Liver (tissue), 9 donors: ENCODE data around the gene CNIH1. TPM values are rescaled to one million over a fixed set of nuclear protein-coding genes. Genes with fewer than 3 reads are reported as not detected.

Experiments used
- DNase-seq: peaks from one replicate; pipeline ENCODE4 v3.0.0-alpha.2; 2017; ENCODE audit warnings: low spot score
- H3K27ac ChIP-seq, 2 donors: one replicate each; pipeline ENCODE4 v1.7.0; 2013; ENCODE audit warnings: inconsistent platforms in 2 of 2, low read length in 2 of 2, control low read depth in 1 of 2, low read depth in 1 of 2, mild to moderate bottlenecking in 1 of 2
- H3K27me3 ChIP-seq, 4 donors: one replicate each; pipeline versions ENCODE4 v1.6.1 to v1.7.0; 2013; ENCODE audit warnings: low read length in 3 of 4, inconsistent platforms in 1 of 4, mild to moderate bottlenecking in 1 of 4, moderate library complexity in 1 of 4; ENCODE audit not compliant: control insufficient read depth in 4 of 4, insufficient read depth in 4 of 4
- H3K36me3 ChIP-seq, 4 donors: one replicate each; pipeline versions ENCODE4 v1.6.1 to v1.7.0; 2013; ENCODE audit warnings: low read length in 3 of 4, mild to moderate bottlenecking in 3 of 4, low read depth in 1 of 4, moderate library complexity in 1 of 4; ENCODE audit not compliant: control insufficient read depth in 4 of 4, insufficient read depth in 3 of 4
- H3K4me1 ChIP-seq, 4 donors: one replicate each; pipeline versions ENCODE4 v1.6.1 to v1.7.0; 2013; ENCODE audit warnings: low read length in 3 of 4, mild to moderate bottlenecking in 3 of 4, moderate library complexity in 1 of 4; ENCODE audit not compliant: control insufficient read depth in 4 of 4, insufficient read depth in 4 of 4
- H3K4me3 ChIP-seq, 3 donors: one replicate each; pipeline versions ENCODE4 v1.6.1 to v1.7.0; 2013; ENCODE audit warnings: low read length in 3 of 3, control low read depth in 1 of 3, low read depth in 1 of 3, mild to moderate bottlenecking in 1 of 3
- H3K9ac ChIP-seq, 2 donors: one replicate each; pipeline ENCODE4 v1.7.0; 2013; ENCODE audit warnings: low read length in 2 of 2, mild to moderate bottlenecking in 2 of 2, moderate library complexity in 2 of 2, control low read depth in 1 of 2, low read depth in 1 of 2
- H3K9me3 ChIP-seq, 4 donors: one replicate each; pipeline versions ENCODE4 v1.6.1 to v1.7.0; 2013; ENCODE audit warnings: low read length in 3 of 4; ENCODE audit not compliant: control insufficient read depth in 4 of 4
- EGR1 ChIP-seq, 2 donors: IDR thresholded peaks; 2 replicates each; pipeline ENCODE4 v1.6.1; 2016 to 2018; ENCODE audit warnings: antibody characterized with exemption in 2 of 2, low read depth in 2 of 2
- FOXA2 ChIP-seq: IDR thresholded peaks from 2 replicates; pipeline ENCODE4 v1.6.1; 2016; ENCODE audit warnings: antibody characterized with exemption
- GABPA ChIP-seq, 2 donors: IDR thresholded peaks in 1 of 2; conservative IDR thresholded peaks in 1 of 2; 2 replicates each; pipeline ENCODE4 v1.6.1; 2016; ENCODE audit warnings: antibody characterized with exemption in 2 of 2, mild to moderate bottlenecking in 1 of 2, moderate library complexity in 1 of 2
- HNF4A ChIP-seq, 2 donors: conservative IDR thresholded peaks; 2 replicates each; pipeline ENCODE4 v1.6.1; 2016; ENCODE audit warnings: antibody characterized with exemption in 2 of 2, mild to moderate bottlenecking in 2 of 2
- HNF4G ChIP-seq: IDR thresholded peaks from 2 replicates; pipeline ENCODE4 v1.6.1; 2016; ENCODE audit warnings: antibody characterized with exemption
- JUND ChIP-seq, 2 donors: IDR thresholded peaks; 2 replicates each; pipeline ENCODE4 v1.6.1; 2016; ENCODE audit warnings: antibody characterized with exemption in 2 of 2
- NR2F2 ChIP-seq: IDR thresholded peaks from 2 replicates; pipeline ENCODE4 v1.6.1; 2016; ENCODE audit warnings: antibody characterized with exemption
- SP1 ChIP-seq: IDR thresholded peaks from 2 replicates; pipeline ENCODE4 v1.6.1; 2018; ENCODE audit warnings: antibody characterized with exemption, mild to moderate bottlenecking
- TAF1 ChIP-seq: conservative IDR thresholded peaks from 2 replicates; pipeline ENCODE4 v1.6.1; 2016; ENCODE audit warnings: antibody characterized with exemption, mild to moderate bottlenecking
- YY1 ChIP-seq: IDR thresholded peaks from 2 replicates; pipeline ENCODE4 v1.6.1; 2016; ENCODE audit warnings: antibody characterized with exemption, mild to moderate bottlenecking
- WGBS: extraction: QIAGEN DNeasy Blood & Tissue Kit; methylation state at CpG from one replicate; pipeline ENCODE4 v1.1.7; 2013; 5-methylcytosine and 5-hydroxymethylcytosine counted together
- polyA plus RNA-seq, 2 donors: library from polyadenylated mRNA; stranded (reverse) in 1 of 2; unstranded in 1 of 2; fragments of 200-250 nt in 1 of 2; fragments of >200 nt in 1 of 2; fragmentation: Nextera tagmentation in 1 of 2; extraction: Ambion mirVana in 1 of 2; gene quantifications; one replicate each; pipeline versions ENCODE4 v1.2.1 to v1.2.3, GENCODE V29; 2013 to 2015
- total RNA-seq, 2 donors: library from RNA; depleted of rRNA; stranded (reverse); fragments of >200 nt; gene quantifications; one replicate each; pipeline ENCODE4 v1.2.3, GENCODE V29; 2014
- TF ChIP-seq, protein P1 (sequence below): IDR thresholded peaks from 2 replicates; pipeline ENCODE4 v1.6.1; 2016; ENCODE audit warnings: antibody characterized with exemption
- TF ChIP-seq, protein P2 (sequence below): IDR thresholded peaks from 2 replicates; pipeline ENCODE4 v1.6.1; 2016; ENCODE audit warnings: antibody characterized with exemption
- TF ChIP-seq, protein P3 (sequence below): IDR thresholded peaks from 2 replicates; pipeline ENCODE4 v1.6.1; 2016; ENCODE audit warnings: antibody characterized with exemption, mild to moderate bottlenecking
- TF ChIP-seq, protein P4 (sequence below): fragments of 150-350 bp; IDR thresholded peaks from 2 replicates; pipeline ENCODE4 v1.5.1; 2017; ENCODE audit warnings: improper control_type of control experiment, low read depth, low read length; ENCODE audit not compliant: missing input control
- donor health status: healthy.
- donor health status: healthy.
- donor health status: healthy.
- donor health status: healthy.
- donor health status: healthy.

Gene CNIH1
- total and polyA plus RNA-seq, 4 donors, result 33.9 to 193 (median 116) TPM

DNA sequence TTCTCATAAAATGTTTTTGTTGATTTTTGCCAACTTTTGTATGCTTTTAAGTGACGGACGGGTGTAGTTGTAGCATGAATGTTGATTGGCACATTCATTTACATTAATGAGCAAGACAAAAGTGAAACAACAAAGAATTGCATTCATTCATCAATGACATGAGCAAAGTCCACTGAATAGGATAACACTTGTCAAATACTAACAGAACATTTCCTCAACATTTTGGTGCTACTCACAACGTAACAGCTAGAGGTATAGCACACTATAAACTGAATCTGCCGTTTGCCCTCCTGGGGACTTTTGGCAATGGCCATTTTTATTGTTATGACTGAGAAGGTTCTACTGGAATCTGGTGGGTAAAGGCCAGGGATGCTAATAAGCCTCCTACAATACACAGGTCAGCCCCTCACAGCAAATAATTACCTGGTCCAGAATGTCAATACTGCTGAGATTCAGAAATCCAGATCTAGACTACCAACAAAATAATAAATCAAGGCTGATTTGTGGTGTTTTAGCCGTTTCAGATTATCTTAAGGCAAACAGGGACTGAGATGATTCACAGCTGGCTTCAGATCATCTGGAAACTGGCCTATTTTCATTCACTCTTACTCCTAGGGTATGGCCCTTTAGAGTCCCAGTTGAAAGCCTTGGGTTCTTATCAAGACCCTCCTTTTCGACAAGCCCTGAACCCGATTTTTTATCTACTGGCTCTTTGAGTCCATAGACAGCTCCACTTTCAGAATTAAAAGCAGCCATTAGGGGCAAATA lies 66.9 kb downstream of the CNIH1 start:
- Histone ChIP-seq H3K4me3 (no peak overlapping the region), H3K36me3 (no peaks in the 10 kb centered on the region), H3K27me3 (no peaks in the 10 kb centered on the region), H3K9ac (no peak overlapping the region), H3K27ac (no peak overlapping the region), H3K4me1 (peaks cover 0 to 3% (median 0%) of the 10 kb centered on the region in 4 donors), H3K9me3 (no peaks in the 10 kb centered on the region)
- TF ChIP-seq, protein P1, sequence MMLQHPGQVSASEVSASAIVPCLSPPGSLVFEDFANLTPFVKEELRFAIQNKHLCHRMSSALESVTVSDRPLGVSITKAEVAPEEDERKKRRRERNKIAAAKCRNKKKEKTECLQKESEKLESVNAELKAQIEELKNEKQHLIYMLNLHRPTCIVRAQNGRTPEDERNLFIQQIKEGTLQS, result no peak
- TF ChIP-seq GABPA (IDR thresholded peaks at IDR 0.05 in 1 of 2, conservative IDR thresholded peaks at IDR 0.05 in 1 of 2) (no peak), HNF4A (conservative IDR thresholded peaks at IDR 0.05) (no peak), JUND (IDR thresholded peaks at IDR 0.05) (no peak), TAF1 (no peak), NR2F2 (no peak), HNF4G (no peak), EGR1 (IDR thresholded peaks at IDR 0.05; ENCODE audit: low read depth in 2 of 2) (no peak), FOXA2 (no peak), YY1 (no peak), SP1 (no peak)
- TF ChIP-seq, protein P2, sequence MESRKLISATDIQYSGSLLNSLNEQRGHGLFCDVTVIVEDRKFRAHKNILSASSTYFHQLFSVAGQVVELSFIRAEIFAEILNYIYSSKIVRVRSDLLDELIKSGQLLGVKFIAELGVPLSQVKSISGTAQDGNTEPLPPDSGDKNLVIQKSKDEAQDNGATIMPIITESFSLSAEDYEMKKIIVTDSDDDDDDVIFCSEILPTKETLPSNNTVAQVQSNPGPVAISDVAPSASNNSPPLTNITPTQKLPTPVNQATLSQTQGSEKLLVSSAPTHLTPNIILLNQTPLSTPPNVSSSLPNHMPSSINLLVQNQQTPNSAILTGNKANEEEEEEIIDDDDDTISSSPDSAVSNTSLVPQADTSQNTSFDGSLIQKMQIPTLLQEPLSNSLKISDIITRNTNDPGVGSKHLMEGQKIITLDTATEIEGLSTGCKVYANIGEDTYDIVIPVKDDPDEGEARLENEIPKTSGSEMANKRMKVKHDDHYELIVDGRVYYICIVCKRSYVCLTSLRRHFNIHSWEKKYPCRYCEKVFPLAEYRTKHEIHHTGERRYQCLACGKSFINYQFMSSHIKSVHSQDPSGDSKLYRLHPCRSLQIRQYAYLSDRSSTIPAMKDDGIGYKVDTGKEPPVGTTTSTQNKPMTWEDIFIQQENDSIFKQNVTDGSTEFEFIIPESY, result no peak
- TF ChIP-seq, protein P3, sequence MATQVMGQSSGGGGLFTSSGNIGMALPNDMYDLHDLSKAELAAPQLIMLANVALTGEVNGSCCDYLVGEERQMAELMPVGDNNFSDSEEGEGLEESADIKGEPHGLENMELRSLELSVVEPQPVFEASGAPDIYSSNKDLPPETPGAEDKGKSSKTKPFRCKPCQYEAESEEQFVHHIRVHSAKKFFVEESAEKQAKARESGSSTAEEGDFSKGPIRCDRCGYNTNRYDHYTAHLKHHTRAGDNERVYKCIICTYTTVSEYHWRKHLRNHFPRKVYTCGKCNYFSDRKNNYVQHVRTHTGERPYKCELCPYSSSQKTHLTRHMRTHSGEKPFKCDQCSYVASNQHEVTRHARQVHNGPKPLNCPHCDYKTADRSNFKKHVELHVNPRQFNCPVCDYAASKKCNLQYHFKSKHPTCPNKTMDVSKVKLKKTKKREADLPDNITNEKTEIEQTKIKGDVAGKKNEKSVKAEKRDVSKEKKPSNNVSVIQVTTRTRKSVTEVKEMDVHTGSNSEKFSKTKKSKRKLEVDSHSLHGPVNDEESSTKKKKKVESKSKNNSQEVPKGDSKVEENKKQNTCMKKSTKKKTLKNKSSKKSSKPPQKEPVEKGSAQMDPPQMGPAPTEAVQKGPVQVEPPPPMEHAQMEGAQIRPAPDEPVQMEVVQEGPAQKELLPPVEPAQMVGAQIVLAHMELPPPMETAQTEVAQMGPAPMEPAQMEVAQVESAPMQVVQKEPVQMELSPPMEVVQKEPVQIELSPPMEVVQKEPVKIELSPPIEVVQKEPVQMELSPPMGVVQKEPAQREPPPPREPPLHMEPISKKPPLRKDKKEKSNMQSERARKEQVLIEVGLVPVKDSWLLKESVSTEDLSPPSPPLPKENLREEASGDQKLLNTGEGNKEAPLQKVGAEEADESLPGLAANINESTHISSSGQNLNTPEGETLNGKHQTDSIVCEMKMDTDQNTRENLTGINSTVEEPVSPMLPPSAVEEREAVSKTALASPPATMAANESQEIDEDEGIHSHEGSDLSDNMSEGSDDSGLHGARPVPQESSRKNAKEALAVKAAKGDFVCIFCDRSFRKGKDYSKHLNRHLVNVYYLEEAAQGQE, result no peak
- TF ChIP-seq, protein P4, sequence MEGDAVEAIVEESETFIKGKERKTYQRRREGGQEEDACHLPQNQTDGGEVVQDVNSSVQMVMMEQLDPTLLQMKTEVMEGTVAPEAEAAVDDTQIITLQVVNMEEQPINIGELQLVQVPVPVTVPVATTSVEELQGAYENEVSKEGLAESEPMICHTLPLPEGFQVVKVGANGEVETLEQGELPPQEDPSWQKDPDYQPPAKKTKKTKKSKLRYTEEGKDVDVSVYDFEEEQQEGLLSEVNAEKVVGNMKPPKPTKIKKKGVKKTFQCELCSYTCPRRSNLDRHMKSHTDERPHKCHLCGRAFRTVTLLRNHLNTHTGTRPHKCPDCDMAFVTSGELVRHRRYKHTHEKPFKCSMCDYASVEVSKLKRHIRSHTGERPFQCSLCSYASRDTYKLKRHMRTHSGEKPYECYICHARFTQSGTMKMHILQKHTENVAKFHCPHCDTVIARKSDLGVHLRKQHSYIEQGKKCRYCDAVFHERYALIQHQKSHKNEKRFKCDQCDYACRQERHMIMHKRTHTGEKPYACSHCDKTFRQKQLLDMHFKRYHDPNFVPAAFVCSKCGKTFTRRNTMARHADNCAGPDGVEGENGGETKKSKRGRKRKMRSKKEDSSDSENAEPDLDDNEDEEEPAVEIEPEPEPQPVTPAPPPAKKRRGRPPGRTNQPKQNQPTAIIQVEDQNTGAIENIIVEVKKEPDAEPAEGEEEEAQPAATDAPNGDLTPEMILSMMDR, result no peak
- DNase-seq, result no peak
- 73% methylated on average over 7 of the region's 7 CpGs for WGBS

Other genes starting within 250 kb of the CNIH1 start
- 10 to 100 TPM in 1 of 2 donors, under 1 TPM in 1; 0.50 to 33.9 TPM for gene CDKN3, start 44.4 kb downstream of the CNIH1 start, total RNA-seq
- gene CDKN3, start 44.4 kb downstream of the CNIH1 start, polyA plus RNA-seq, result 1 to 10 TPM; 1.5 to 4.1 TPM
- gene GMFB, start 47.6 kb upstream of the CNIH1 start, total RNA-seq, result 10 to 100 TPM; 23.5 to 26.3 TPM
- 10 to 100 TPM; 13.3 to 17.8 TPM for gene GMFB, start 47.6 kb upstream of the CNIH1 start, polyA plus RNA-seq
- 1 to 10 TPM; 4.9 to 5.2 TPM for gene CGRRF1, start 68.5 kb upstream of the CNIH1 start, total RNA-seq
- gene CGRRF1, start 68.5 kb upstream of the CNIH1 start, polyA plus RNA-seq, result 10 to 100 TPM in 1 of 2 donors, 1 to 10 TPM in 1; 4.6 to 11.2 TPM
- 10 to 100 TPM in 1 of 2 donors, 1 to 10 TPM in 1; 4.3 to 17.8 TPM for gene SAMD4A, start 125.8 kb upstream of the CNIH1 start, total RNA-seq
- gene SAMD4A, start 125.8 kb upstream of the CNIH1 start, polyA plus RNA-seq, result 10 to 100 TPM in 1 of 2 donors, 1 to 10 TPM in 1; 5.1 to 11.2 TPM